Mucosa of stomach (tissue), 1 donor: Measurements from ENCODE around the gene ALPL.

ENCODE experiments used
- H3K27me3 ChIP-seq: one replicate; pipeline ENCODE4 v1.7.0; 2013; ENCODE audit warnings: mild to moderate bottlenecking, low read length; ENCODE audit not compliant: control insufficient read depth, insufficient read depth
- H3K36me3 ChIP-seq: one replicate; pipeline ENCODE4 v1.7.0; 2013; ENCODE audit warnings: low read length; ENCODE audit not compliant: control insufficient read depth, insufficient read depth
- H3K4me1 ChIP-seq: one replicate; pipeline ENCODE4 v1.7.0; 2013; ENCODE audit warnings: mild to moderate bottlenecking, low read length; ENCODE audit not compliant: control insufficient read depth, insufficient read depth
- H3K4me3 ChIP-seq: one replicate; pipeline ENCODE4 v1.7.0; 2013; ENCODE audit warnings: low read length
- H3K9ac ChIP-seq: one replicate; pipeline ENCODE4 v1.7.0; 2013; ENCODE audit warnings: mild to moderate bottlenecking, low read length, moderate library complexity
- H3K9me3 ChIP-seq: one replicate; pipeline ENCODE4 v1.7.0; 2013; ENCODE audit warnings: mild to moderate bottlenecking, low read length, moderate library complexity; ENCODE audit not compliant: control insufficient read depth
- donor health status: Pancreatic carcinoma.

The ALPL gene

GRCh38 chr1:21494196-21494595 lies 15.0 kb upstream of the ALPL start:
- H3K4me1 ChIP-seq: peaks cover 4% of the 10 kb centered on the region
- no peak overlapping the region for H3K9ac ChIP-seq
- H3K9me3 ChIP-seq: no peaks in the 10 kb centered on the region
- no peaks in the 10 kb centered on the region for H3K36me3 ChIP-seq
- no peak overlapping the region for H3K4me3 ChIP-seq
- H3K27me3 ChIP-seq: no peaks in the 10 kb centered on the region

GRCh38 chr1:21495225-21495820 lies 13.9 kb upstream of the ALPL start:
- no peaks in the 10 kb centered on the region for H3K9me3 ChIP-seq
- H3K4me1 ChIP-seq: peaks cover 4% of the 10 kb centered on the region
- no peaks in the 10 kb centered on the region for H3K36me3 ChIP-seq
- no peak overlapping the region for H3K4me3 ChIP-seq
- H3K9ac ChIP-seq: no peak overlapping the region
- H3K27me3 ChIP-seq: no peaks in the 10 kb centered on the region

DNA sequence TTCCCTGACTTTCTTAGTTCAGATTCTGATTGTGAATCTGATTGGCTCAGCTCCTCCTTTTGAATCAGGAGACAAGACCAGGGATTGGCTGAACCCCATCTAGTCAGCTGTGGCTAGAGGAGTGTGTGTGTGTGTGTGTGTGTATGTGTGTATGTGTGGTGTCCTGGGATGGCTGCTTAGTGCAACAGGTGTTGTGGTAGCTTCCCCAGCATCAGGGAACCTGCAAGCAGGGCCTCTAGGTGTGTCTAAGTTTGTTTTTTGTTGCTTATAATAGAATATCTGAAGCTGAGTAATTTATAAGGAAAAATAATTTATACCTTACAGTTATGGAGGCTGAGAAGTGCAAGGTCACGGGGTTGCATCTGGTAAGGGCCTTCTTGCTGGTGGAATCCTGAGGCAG lies 13.2 kb upstream of the ALPL start:
- H3K9me3 ChIP-seq: no peaks in the 10 kb centered on the region
- no peaks in the 10 kb centered on the region for H3K27me3 ChIP-seq
- H3K4me3 ChIP-seq: no peak overlapping the region
- H3K9ac ChIP-seq: no peak overlapping the region
- peaks cover 4% of the 10 kb centered on the region for H3K4me1 ChIP-seq
- no peaks in the 10 kb centered on the region for H3K36me3 ChIP-seq

DNA sequence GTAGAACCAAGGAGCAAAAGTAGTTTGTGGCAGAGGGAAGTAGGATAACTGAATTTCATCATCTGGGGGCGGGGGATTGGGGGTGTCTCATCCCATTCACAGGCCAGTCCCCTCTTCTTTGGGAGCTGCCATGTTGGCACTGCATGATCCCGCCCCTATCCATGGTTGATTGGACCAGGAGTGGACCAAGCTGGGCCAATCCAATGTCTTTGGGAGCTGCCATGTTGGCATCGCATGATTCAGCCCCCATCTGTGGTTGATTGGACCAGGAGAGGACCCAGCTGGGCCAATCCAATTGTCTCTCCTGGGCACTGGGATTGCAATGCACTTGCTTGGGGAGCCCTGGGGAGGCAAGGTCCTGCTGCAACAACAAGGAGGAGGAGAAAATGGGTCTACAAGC lies 12.3 kb upstream of the ALPL start:
- Histone ChIP-seq H3K4me1 (no peaks in the 10 kb centered on the region), H3K27me3 (no peaks in the 10 kb centered on the region), H3K9me3 (no peaks in the 10 kb centered on the region), H3K36me3 (no peaks in the 10 kb centered on the region), H3K9ac (no peak overlapping the region), H3K4me3 (no peak overlapping the region)

GRCh38 chr1:21497466-21498061 lies 11.7 kb upstream of the ALPL start:
- H3K27me3 ChIP-seq: no peaks in the 10 kb centered on the region
- no peak overlapping the region for H3K9ac ChIP-seq
- no peaks in the 10 kb centered on the region for H3K9me3 ChIP-seq
- no peaks in the 10 kb centered on the region for H3K4me1 ChIP-seq
- H3K4me3 ChIP-seq: no peak overlapping the region
- H3K36me3 ChIP-seq: no peaks in the 10 kb centered on the region

DNA sequence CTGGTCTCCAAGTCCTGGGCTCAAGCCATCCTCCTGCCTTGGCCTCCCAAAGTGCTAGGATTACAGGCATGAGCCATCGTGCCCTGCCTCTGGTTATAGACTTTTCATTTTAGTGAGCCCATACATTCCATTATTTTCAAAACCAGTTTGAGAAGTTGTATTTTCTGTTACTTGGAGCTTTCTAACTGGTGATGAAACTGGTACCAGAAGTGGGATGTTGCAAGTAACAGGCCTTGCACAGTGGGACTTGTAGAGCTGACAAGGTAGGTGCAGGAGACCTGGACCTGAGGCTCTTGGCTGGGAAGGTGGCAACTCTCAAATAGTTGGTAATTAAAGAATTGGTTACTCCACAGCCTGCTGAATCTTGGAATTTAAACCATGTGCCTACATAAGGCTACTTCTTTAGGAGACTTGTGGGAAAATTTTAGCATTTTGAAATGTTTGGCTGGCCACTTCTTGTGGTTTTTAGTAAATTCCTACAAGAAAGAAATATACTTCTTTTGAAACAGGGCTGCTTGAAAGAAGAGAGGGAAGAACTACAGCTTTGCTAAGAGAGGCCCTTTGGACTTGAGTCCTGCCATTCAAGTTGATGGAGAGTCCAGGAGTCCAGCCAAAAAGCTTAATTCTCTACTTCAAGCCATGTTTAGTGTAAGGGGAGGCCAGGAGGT lies 9.8 kb upstream of the ALPL start:
- H3K4me3 ChIP-seq: no peak overlapping the region
- H3K9ac ChIP-seq: no peak overlapping the region
- no peaks in the 10 kb centered on the region for H3K4me1 ChIP-seq
- no peaks in the 10 kb centered on the region for H3K9me3 ChIP-seq
- H3K27me3 ChIP-seq: no peaks in the 10 kb centered on the region
- H3K36me3 ChIP-seq: no peaks in the 10 kb centered on the region

DNA sequence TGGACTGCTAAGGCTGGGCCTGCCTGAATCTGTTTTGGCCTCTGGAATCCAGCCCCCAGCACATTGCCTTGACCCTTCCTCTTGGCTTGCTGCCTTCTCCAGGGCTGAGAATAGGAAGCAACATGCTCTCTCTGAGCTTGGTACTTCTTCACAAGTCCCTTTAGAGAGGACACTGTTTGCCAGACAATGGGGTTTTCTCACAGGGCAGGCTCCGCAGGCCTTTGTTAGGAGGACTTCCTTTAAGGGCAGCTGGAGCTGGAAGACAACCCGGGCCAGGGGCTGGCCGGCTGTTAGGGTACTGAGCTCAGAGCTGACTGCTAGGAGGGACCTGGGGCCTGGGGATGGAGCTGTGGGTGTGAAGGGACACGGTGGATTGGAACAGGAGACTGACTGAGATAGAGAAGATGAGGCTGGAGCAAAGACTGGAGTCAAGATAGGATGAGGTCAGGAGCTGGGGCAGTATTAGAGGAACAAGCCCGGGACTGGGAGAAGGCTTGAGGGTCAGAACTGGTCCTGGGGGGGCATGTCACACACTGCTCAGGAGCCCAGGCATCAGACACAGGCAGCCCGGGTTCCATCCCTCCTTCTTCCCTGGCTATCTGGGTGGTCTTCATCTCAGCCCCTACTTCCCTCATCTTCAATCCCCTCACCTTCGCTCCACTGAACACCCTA lies 5.4 kb upstream of the ALPL start:
- Histone ChIP-seq H3K4me1 (peaks cover 3% of the 10 kb centered on the region), H3K9me3 (no peaks in the 10 kb centered on the region), H3K9ac (no peak overlapping the region), H3K36me3 (no peaks in the 10 kb centered on the region), H3K27me3 (peaks cover 16% of the 10 kb centered on the region), H3K4me3 (no peak overlapping the region)

GRCh38 chr1:21506804-21507203 lies 2.4 kb upstream of the ALPL start:
- Histone ChIP-seq H3K9ac (no peak overlapping the region), H3K4me3 (no peak overlapping the region), H3K4me1 (peaks cover 5% of the 10 kb centered on the region), H3K36me3 (no peaks in the 10 kb centered on the region), H3K27me3 (peaks cover 34% of the 10 kb centered on the region), H3K9me3 (no peaks in the 10 kb centered on the region)

GRCh38 chr1:21507511-21508270 lies 1.5 kb upstream of the ALPL start:
- Histone ChIP-seq H3K4me1 (peaks cover 5% of the 10 kb centered on the region), H3K9me3 (no peaks in the 10 kb centered on the region), H3K27me3 (peaks cover 37% of the 10 kb centered on the region), H3K4me3 (no peak overlapping the region), H3K36me3 (no peaks in the 10 kb centered on the region), H3K9ac (no peak overlapping the region)

DNA sequence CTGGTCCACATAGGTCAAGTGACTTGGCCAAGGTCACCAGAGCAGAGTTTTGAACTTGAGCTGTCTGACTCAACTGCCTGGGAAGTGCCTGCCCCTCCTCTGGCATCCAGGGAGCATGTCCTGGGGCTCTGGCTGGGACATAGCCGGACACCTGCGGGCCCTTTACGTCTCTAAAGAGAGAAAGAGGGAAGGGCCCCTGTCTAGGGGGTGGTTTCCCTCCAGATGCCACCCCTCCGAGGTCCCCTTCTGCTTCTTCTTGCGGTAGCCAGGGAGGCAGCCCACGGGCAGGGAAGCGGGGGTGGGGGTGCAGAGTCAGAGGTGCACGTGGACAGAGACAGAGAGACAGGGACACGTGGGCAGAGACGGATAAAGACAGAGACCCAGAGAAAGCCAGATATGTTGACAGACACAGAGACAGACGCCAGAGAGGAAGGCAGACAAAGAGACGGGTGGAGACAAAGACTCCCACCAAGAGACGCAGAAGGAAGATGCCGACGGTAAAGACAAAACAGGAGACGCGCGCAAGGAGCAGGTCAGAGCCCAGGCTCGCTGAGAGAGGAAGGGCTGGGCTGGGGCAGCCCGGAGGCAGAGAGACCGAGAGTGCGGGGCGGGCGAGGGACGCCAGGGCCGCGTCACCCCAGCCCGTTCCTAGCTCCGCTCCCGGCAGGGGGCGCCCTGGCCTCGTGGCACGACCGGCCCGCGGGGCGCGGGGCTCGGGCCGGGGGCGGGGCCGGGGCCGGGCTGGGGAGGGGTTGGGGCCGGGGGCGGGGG lies 458 bp upstream of the ALPL start:
- peaks cover 5% of the 10 kb centered on the region for H3K4me1 ChIP-seq
- H3K4me3 ChIP-seq: no peak overlapping the region
- no peaks in the 10 kb centered on the region for H3K9me3 ChIP-seq
- peaks cover 37% of the 10 kb centered on the region for H3K27me3 ChIP-seq
- peak overlapping the region; percentile 39 for H3K9ac ChIP-seq
- no peaks in the 10 kb centered on the region for H3K36me3 ChIP-seq

DNA sequence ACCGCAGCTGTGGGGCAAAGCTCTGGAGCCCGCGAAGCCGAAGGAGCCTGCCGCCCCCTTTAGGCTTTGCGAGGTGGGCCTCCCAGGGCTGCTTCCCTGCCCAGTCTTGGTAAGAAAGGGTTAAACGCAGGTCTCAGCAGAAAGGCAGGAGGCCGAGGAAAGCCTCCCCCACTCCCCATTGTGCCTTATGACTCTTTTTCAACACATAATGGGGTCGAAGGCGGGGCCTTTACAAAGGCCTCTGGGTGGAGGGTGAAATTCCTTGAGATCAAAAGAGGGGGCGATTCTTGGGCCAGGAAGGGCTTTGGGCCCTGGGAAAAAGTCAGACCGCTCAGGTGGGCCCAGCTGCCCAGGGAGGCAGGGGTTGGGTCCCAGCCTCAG lies 880 bp downstream of the ALPL start:
- H3K4me1 ChIP-seq: peaks cover 5% of the 10 kb centered on the region
- H3K4me3 ChIP-seq: no peak overlapping the region
- no peaks in the 10 kb centered on the region for H3K36me3 ChIP-seq
- H3K9ac ChIP-seq: no peak overlapping the region
- no peaks in the 10 kb centered on the region for H3K9me3 ChIP-seq
- peaks cover 37% of the 10 kb centered on the region for H3K27me3 ChIP-seq
